Peyer's patch (tissue), 4 donors: ENCODE data around the gene RPL15.

Source experiments
- CTCF ChIP-seq, 6 experiments: fragments of 450-650 bp in 4 of 6; fragments of 200-600 bp in 2 of 6; sonication (generic) in 1 of 6; IDR thresholded peaks; one replicate each; pipeline ENCODE4 v1.5.1; 2017 to 2019; ENCODE audit warnings: antibody characterized with exemption in 6 of 6, mild to moderate bottlenecking in 3 of 6, moderate library complexity in 1 of 6
- POLR2A ChIP-seq, 2 donors: fragments of 450-650 bp; IDR thresholded peaks; one replicate each; pipeline ENCODE4 v1.5.1; 2017; ENCODE audit warnings: antibody characterized with exemption in 2 of 2, mild to moderate bottlenecking in 2 of 2, moderate library complexity in 2 of 2

- TF ChIP-seq POLR2A (IDR thresholded peaks at IDR 0.05), result no peak
- no peak for TF ChIP-seq CTCF (IDR thresholded peaks at IDR 0.05)
Measured at GRCh38 chr3:23919628-23920027, 2.7 kb downstream of the RPL15 start.
